Right cardiac atrium (tissue), 5 donors: ENCODE data around the gene PHAF1. TPM values are rescaled to one million over a fixed set of nuclear protein-coding genes. Genes with fewer than 3 reads are reported as not detected.
A peak's percentile ranks its signal among the peaks of the same experiment; 100 is the strongest.

Experiments used
- ATAC-seq, 2 donors: fragments of 200-7000 bp; cut with Tn5 transposase; one replicate each; pipeline versions ENCODE4 v1.8.0 to v1.9.1; 2020; ENCODE audit warnings: moderate library complexity in 2 of 2, mild to moderate bottlenecking in 1 of 2
- DNase-seq, 3 donors: peaks; one replicate each; pipeline ENCODE4 v3.0.0-alpha.2; 2020
- H3K27ac ChIP-seq: one replicate; pipeline ENCODE4 v1.5.1; 2013; ENCODE audit warnings: mild to moderate bottlenecking, low read length, control low read depth, moderate library complexity
- H3K27me3 ChIP-seq: one replicate; pipeline ENCODE4 v1.6.1; 2013; ENCODE audit not compliant: control insufficient read depth, insufficient read depth
- H3K4me1 ChIP-seq: one replicate; pipeline ENCODE4 v1.6.1; 2013; ENCODE audit warnings: low read length; ENCODE audit not compliant: control insufficient read depth, insufficient read depth
- H3K4me3 ChIP-seq: one replicate; pipeline ENCODE4 v1.5.1; 2013; ENCODE audit warnings: low read length, control low read depth
- H3K9me3 ChIP-seq: one replicate; pipeline ENCODE4 v1.6.1; 2013; ENCODE audit warnings: low read length; ENCODE audit not compliant: control insufficient read depth
- WGBS: extraction: QIAGEN DNeasy Blood & Tissue Kit; methylation state at CpG from one replicate; pipeline ENCODE4 v1.1.7; 2013; 5-methylcytosine and 5-hydroxymethylcytosine counted together
- intact Hi-C, 4 donors: fragments of 100-400 bp; cut with DNase I; formaldehyde crosslinking; loops; one replicate each; pipeline versions ENCODE4 v1.11.0 to v1.14.0; 2022 to 2023
- polyA plus RNA-seq: library from polyadenylated mRNA; stranded (reverse); fragments of 200-250 nt; gene quantifications from one replicate; pipeline ENCODE4 v1.2.3, GENCODE V29; 2013
- total RNA-seq, 4 donors: library from RNA; stranded (reverse); fragmentation: NEBNext Ultra II Directional; extraction: Animal tissue kit (Norgen Biotek cat#: 25700); gene quantifications; one replicate each; pipeline ENCODE4 v1.2.1, GENCODE V29; 2021
- donor health status: healthy with polysubstance abuse.
- donor health status: DM: no; HTN: yes; CAD: no.
- donor health status: DM: no; HTN: no; CAD: no.
- donor health status: DM: no; HTN: yes; CAD: no; lungs with severe emphysema.
- donor health status: DM: yes; HTN: yes; CAD: no.

PHAF1 gene
- total and polyA plus RNA-seq, 5 donors: 7.1 to 11.8 (median 11.6) TPM

- peak; percentile 72 to 76 for ATAC-seq
- H3K27ac ChIP-seq: peak overlapping the region; percentile 88
- DNase-seq: peak; percentile 89 to 95 (median 95)
- H3K4me1 ChIP-seq: peaks cover 2% of the 10 kb centered on the region
- no peaks in the 10 kb centered on the region for H3K27me3 ChIP-seq
- H3K4me3 ChIP-seq: peak overlapping the region; percentile 43
- H3K9me3 ChIP-seq: no peaks in the 10 kb centered on the region
- intact Hi-C loops: no loop called here
- 1% methylated on average over 71 of the region's 71 CpGs for WGBS
Measured at GRCh38 chr16:67173808-67174705, 64.3 kb downstream of the PHAF1 start.

GRCh38 chr16:67174706-67175231, 65.0 kb downstream of the PHAF1 start:
- intact Hi-C loops: no loop called here
- DNase-seq (peak in 1 of 3 donors; percentile 69), ATAC-seq (no peak)
- Histone ChIP-seq H3K9me3 (no peaks in the 10 kb centered on the region), H3K27me3 (no peaks in the 10 kb centered on the region), H3K4me3 (peak overlapping the region; percentile 43), H3K27ac (peak overlapping the region; percentile 88), H3K4me1 (peaks cover 2% of the 10 kb centered on the region)
- 40% methylated on average over 31 of the region's 31 CpGs for WGBS

GRCh38 chr16:67176662-67177061, 66.9 kb downstream of the PHAF1 start:
- Histone ChIP-seq H3K9me3 (no peaks in the 10 kb centered on the region), H3K4me1 (peaks cover 2% of the 10 kb centered on the region), H3K27ac (no peak overlapping the region), H3K4me3 (no peak overlapping the region), H3K27me3 (no peaks in the 10 kb centered on the region)
- intact Hi-C loops: no loop called here
- no peak for ATAC-seq
- 88% methylated on average over 12 of the region's 12 CpGs for WGBS
- DNase-seq: peak in 1 of 3 donors; percentile 73

GRCh38 chr16:67177743-67178699, 68.3 kb downstream of the PHAF1 start:
- Histone ChIP-seq H3K4me1 (peaks cover 2% of the 10 kb centered on the region), H3K27ac (no peak overlapping the region), H3K9me3 (no peaks in the 10 kb centered on the region), H3K27me3 (no peaks in the 10 kb centered on the region), H3K4me3 (peak overlapping the region; percentile 2)
- DNase-seq: peak; percentile 68 to 88 (median 88)
- intact Hi-C loops: no loop called here
- 7% methylated on average over 73 of the region's 73 CpGs for WGBS
- peak; percentile 37 to 44 for ATAC-seq

GRCh38 chr16:67179421-67180080, 69.8 kb downstream of the PHAF1 start:
- no peak overlapping the region for H3K27ac ChIP-seq
- 93% methylated on average over 13 of the region's 13 CpGs for WGBS
- intact Hi-C loops: no loop called here
- DNase-seq (peak in 2 of 3 donors; percentile 45 to 56), ATAC-seq (no peak)
- no peaks in the 10 kb centered on the region for H3K27me3 ChIP-seq
- H3K9me3 ChIP-seq: no peaks in the 10 kb centered on the region
- H3K4me1 ChIP-seq: peaks cover under 1% of the 10 kb centered on the region
- no peak overlapping the region for H3K4me3 ChIP-seq

GRCh38 chr16:67180166-67180565, 70.4 kb downstream of the PHAF1 start:
- DNase-seq (peak in 2 of 3 donors; percentile 62 to 70), ATAC-seq (no peak)
- 94% methylated on average over 16 of the region's 16 CpGs for WGBS
- H3K27ac ChIP-seq: no peak overlapping the region
- no peak overlapping the region for H3K4me3 ChIP-seq
- H3K9me3 ChIP-seq: no peaks in the 10 kb centered on the region
- peaks cover 2% of the 10 kb centered on the region for H3K4me1 ChIP-seq
- no peaks in the 10 kb centered on the region for H3K27me3 ChIP-seq
- intact Hi-C loops: no loop called here

- 43% methylated on average over 2 of the region's 2 CpGs for WGBS
- Histone ChIP-seq H3K9me3 (no peaks in the 10 kb centered on the region), H3K4me1 (peaks cover 2% of the 10 kb centered on the region), H3K27ac (no peak overlapping the region), H3K27me3 (no peaks in the 10 kb centered on the region), H3K4me3 (no peak overlapping the region)
- intact Hi-C loops: no loop called here
- DNase-seq: peak; percentile 53 to 74 (median 72)
- no peak for ATAC-seq
Measured at GRCh38 chr16:67181346-67181745, 71.6 kb downstream of the PHAF1 start.

- Histone ChIP-seq H3K4me1 (peaks cover 2% of the 10 kb centered on the region), H3K9me3 (no peaks in the 10 kb centered on the region), H3K27me3 (no peaks in the 10 kb centered on the region), H3K4me3 (no peak overlapping the region), H3K27ac (no peak overlapping the region)
- ATAC-seq (no peak), DNase-seq (no peak)
- intact Hi-C loops: no loop called here
- 87% methylated on average over 2 of the region's 2 CpGs for WGBS
Measured at GRCh38 chr16:67182288-67182687, 72.5 kb downstream of the PHAF1 start.

- ATAC-seq (no peak), DNase-seq (no peak)
- Histone ChIP-seq H3K9me3 (no peaks in the 10 kb centered on the region), H3K4me1 (peaks cover 2% of the 10 kb centered on the region), H3K27me3 (no peaks in the 10 kb centered on the region), H3K4me3 (peak overlapping the region; percentile 29), H3K27ac (no peak overlapping the region)
- WGBS: 6% methylated on average over 11 of the region's 11 CpGs
- intact Hi-C loops: no loop called here
Measured at GRCh38 chr16:67183284-67183626, 73.5 kb downstream of the PHAF1 start.

GRCh38 chr16:67183627-67184452, 74.1 kb downstream of the PHAF1 start, which contains the start of gene MATCAP1:
TSS of gene MATCAP1 (minus strand) at chr16:67183963. CDS start at chr16:67180610, 3,353 bp downstream.
- ATAC-seq (peak; percentile 95 to 96), DNase-seq (peak; percentile 95 to 98 (median 97))
- peak within 1 kb of the TSS; percentile 29 for H3K4me3 ChIP-seq
- H3K4me1 ChIP-seq: peaks cover 2% of the 10 kb centered on the region
- no peaks in the 10 kb centered on the region for H3K9me3 ChIP-seq
- peak within 1 kb of the TSS; percentile 86 for H3K27ac ChIP-seq
- intact Hi-C loops: no loop called here
- under 1% methylated on average over 77 of the region's 77 CpGs for WGBS
- no peaks in the 10 kb centered on the region for H3K27me3 ChIP-seq
